ENCODE measurements around the gene ZNF484. TPM values are rescaled to one million over a fixed set of nuclear protein-coding genes. Genes with fewer than 3 reads are reported as not detected.

Gene ZNF484
- 5.0 and 5.3 TPM in 2 replicates for total RNA-seq (2014; rRNA removed; shearing (Covaris generic))

GRCh38 chr9:92877531-92878430 is at the start of gene ZNF484:
Gene ZNF484 (minus strand): TSS chr9:92878038. CDS start chr9:92875029, 3,009 bp downstream.

Small RNA genes within 50 kb of the gene (small RNA-seq; reads per million reads assigned to genes)
- not detected for gene RNU6-714P

Other genes starting within 250 kb of the ZNF484 start
- 19.1 and 19.8 TPM in 2 replicates for gene IPPK, start 207.9 kb downstream of the ZNF484 start, total RNA-seq (2014; rRNA removed; shearing (Covaris generic))
- 35.0 and 38.9 TPM in 2 replicates for gene BICD2, start 113.2 kb downstream of the ZNF484 start, total RNA-seq (2014; rRNA removed; shearing (Covaris generic))
- 0.23 and 0.37 TPM in 2 replicates for gene FGD3, start 69.5 kb upstream of the ZNF484 start, total RNA-seq (2014; rRNA removed; shearing (Covaris generic))
- 0.41 and 0.72 TPM in 2 replicates for gene SUSD3, start 180.7 kb upstream of the ZNF484 start, total RNA-seq (2014; rRNA removed; shearing (Covaris generic))
- gene CARD19, start 218.2 kb upstream of the ZNF484 start, total RNA-seq (2014; rRNA removed; shearing (Covaris generic)), result 92.9 and 123 TPM in 2 replicates